GM18861 (cell line): ENCODE results near the gene RIMS4.

Source experiments
- ATAC-seq: cut with Tn5 transposase; IDR thresholded peaks from one replicate; pipeline ENCODE4 v1.9.1; 2021; ENCODE audit not compliant: unreplicated experiment

The RIMS4 gene

DNA sequence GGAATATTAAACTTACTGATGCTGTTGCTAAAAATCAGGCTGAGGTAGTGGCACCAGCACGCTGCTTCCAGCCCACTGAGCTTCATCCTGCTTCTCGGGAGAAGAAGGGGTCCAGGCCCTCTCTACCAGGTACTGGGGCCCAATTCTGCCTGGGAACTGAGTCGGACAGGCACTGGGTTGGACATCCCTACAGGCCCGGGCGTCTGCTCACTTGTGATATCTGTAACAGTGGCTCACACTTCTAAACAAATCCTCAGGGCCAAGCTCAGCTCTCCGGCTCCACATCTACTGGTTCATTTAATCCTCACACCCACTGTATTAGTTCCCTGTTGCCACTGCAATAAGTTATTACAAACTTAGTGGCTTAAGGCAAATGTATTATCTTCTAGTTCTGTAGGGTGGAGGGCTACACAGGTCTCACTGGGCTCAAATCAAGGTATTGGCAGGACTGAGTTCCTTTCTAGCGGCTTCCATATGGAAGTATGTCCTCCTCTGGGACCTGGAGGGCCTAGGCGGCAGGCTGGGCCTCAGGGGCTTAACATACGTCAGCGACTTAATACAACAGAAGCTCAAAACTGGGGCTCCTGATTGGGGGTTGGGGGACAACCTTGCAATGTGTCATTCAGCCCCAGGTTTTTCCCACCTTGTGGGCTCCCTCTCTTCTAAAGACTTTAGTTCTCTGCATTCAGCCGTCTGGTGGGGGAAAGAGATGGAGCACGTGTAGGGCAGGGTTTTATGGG, 66.3 kb downstream of the RIMS4 start:
- ATAC-seq, result no peak

DNA sequence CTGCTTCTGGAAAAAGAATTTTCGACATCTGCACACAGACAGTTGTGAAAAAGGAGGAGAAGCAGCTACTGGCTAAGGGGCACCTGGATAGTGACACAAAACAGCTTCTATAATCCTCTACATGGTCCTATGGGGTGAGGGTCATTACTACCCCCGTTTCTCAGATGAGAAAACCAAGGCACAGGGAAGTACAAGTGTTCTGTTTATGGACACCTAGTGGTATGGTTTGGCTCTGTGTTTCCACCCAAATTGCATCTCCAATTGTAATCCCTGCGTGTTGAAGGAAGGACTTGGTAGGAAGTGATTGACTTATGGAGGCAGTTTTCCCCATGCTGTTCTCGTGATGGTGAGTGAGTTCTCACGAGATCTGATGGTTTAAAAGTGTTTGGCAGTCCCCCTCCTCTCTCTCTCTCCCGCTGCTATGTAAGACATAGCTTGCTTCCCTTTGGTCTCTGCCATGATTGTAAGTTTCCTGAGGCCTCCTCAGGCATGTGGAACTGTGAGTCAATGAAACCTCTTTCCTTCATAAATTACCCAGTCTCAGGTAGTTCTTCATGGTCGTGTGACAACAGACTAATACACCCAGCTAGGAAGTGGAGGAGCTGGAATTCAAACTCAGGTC, 67.2 kb downstream of the RIMS4 start:
- ATAC-seq, result no peak

- no peak for ATAC-seq
Measured at GRCh38 chr20:44742304-44743079, 67.9 kb downstream of the RIMS4 start.

GRCh38 chr20:44739942-44740341, 70.4 kb downstream of the RIMS4 start:
- no peak for ATAC-seq

- no peak for ATAC-seq
Measured at GRCh38 chr20:44738813-44739477, 71.4 kb downstream of the RIMS4 start.

- no peak for ATAC-seq
Measured at GRCh38 chr20:44737116-44737515, 73.2 kb downstream of the RIMS4 start.

DNA sequence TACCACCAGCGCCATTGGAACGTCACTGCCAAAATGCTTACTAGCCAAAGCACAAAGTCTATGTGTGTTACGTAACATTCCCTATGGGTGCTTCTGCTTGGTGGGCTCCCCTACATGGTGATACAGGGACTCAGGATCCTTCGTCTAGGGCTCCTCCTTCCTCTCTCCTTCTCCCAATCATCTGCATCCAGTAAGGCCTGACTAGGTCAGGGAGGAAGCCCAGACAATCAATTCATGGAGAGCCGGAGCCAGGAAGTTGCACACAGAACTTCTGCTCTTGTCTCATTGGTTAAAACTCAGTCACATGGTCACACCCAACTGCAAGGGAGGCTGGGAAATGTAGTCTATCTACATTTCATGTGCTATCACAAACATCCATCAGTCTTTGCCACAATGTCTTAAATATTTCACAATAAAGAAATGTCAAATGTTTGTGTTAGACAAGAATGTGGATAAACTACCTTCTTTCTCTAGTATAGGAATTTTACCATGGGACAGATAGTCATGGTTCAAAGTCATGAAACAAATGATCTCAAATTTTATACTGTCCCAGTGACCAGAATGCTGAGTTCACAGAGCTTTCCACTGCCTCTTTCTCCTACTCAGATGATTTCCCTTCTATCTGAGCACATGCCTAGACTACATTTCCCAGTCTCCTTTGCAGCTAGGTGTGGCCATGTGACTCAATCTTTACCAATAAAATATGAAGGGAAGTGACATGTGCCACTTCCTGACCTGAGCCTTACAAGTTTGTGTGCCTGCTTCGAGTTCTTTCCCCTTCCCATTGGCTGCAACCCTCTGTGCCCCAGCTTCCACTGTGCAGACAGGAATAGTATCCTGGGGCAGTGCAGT, 74.0 kb downstream of the RIMS4 start:
- ATAC-seq, result no peak

GRCh38 chr20:44735816-44736169, 74.6 kb downstream of the RIMS4 start:
- no peak for ATAC-seq

GRCh38 chr20:44734938-44735337, 75.4 kb downstream of the RIMS4 start:
- no peak for ATAC-seq

GRCh38 chr20:44733341-44734069, 76.8 kb downstream of the RIMS4 start:
- no peak for ATAC-seq

DNA sequence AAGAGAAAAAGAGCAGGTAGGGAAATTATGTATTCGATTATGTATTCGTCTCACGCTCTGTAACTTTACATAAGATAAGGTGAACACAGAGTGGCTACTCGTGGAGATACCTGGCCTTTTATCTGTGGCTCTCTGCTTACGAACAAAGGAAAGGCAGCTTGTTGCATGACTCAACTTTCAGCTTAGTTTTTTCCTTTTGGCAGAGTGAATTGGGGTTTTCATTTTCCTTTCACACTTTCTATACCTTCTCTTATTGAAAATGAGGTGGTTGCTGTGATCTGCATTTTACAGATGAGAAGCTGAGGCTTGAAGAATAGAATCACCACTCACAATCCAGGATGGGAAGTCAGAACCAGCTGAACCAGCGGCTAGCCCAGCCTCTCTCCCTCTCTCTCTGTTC, 78.0 kb downstream of the RIMS4 start:
- no peak for ATAC-seq

DNA sequence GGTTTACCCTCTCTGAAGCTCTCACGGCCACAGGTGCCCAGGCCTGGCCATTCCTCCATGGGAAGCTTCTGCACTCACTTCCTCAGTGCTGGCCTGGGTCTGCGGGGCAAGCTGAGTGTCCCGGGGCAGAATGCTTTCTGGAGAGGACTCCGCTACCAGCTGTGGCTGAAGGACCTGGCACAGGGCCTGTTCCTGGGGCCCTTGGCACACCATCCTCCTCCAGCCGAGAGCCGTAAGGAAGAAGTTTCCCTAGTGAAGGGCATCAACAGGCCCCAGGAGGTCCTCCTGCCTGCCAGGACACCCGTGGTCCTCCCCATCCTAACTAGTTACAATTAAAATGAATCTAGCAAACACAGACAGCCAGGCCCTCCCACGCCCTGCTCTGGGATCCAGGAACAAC, 78.7 kb downstream of the RIMS4 start:
- ATAC-seq, result no peak

- ATAC-seq, result no peak
Measured at GRCh38 chr20:44730441-44730840, 79.9 kb downstream of the RIMS4 start.

DNA sequence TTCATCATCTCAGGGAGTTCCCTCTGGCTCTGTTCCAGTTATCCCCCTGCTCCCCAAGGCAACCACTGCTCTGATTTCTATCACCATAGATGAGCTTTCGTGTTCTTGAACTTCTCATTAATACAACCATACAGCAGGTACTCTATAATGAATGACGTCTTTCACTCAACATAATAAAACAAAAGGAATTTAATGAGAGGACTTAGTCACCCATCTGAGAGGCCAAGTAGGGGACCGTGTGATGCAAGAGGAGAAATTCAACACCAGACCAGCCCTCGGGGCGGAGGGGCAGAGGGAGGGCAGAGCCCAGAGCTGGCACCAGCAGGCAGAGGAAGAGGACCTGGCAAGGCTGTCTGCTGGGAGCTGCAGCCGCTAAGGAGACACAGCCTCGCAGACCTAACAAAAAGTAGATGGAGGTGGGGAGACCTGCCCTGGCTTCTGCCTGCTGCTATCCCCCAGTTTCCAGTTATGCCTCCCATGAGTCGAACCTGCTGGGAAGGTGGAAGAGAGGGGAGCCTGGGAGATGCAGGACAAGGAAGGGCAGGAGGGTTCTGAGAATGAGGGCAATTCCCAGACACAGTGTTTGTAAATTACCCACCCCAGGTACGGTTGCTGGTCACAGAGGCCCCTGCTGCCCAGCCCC, 81.4 kb downstream of the RIMS4 start:
- ATAC-seq, result no peak

DNA sequence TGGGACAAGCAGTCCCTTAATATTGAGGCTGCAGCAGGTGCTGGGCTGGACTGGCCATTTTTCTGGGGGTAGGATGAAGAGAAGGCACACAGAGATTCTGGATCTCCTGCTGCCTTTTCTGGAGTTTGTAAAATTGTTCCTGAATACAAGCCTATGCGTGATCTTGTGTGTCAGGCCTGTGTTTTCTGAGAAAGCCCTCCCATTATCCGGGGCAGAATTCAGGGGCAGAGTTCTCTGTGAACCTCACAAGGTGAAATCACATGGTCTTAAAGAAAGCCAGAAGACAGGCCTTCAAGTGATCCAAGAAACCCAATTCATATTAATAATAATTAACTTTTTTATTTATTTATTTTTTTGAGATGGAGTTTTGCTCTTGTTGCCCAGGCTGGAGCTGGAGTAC, 82.7 kb downstream of the RIMS4 start:
- ATAC-seq, result no peak

GRCh38 chr20:44727039-44727438, 83.3 kb downstream of the RIMS4 start:
- no peak for ATAC-seq

DNA sequence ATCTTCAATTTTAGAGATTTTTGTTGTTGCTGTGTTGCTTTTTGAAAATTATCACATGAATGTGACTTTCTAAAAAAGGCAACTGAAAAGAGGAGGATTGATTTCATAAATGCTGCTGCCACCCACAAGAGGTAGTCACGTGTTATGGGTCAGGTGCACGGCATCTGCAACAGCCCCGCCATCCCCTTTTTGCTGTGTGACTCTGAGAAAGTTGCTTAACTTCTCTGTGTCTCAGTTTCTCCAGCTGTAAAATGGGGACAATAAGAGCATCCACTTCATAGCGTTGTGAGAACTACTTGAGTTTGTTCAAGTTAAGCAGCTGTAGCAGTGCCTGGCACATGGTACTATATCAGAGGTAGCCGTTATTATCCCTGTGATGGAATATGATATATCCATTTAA, 84.5 kb downstream of the RIMS4 start:
- ATAC-seq, result no peak

GRCh38 chr20:44724423-44725091, 85.8 kb downstream of the RIMS4 start:
- no peak for ATAC-seq

DNA sequence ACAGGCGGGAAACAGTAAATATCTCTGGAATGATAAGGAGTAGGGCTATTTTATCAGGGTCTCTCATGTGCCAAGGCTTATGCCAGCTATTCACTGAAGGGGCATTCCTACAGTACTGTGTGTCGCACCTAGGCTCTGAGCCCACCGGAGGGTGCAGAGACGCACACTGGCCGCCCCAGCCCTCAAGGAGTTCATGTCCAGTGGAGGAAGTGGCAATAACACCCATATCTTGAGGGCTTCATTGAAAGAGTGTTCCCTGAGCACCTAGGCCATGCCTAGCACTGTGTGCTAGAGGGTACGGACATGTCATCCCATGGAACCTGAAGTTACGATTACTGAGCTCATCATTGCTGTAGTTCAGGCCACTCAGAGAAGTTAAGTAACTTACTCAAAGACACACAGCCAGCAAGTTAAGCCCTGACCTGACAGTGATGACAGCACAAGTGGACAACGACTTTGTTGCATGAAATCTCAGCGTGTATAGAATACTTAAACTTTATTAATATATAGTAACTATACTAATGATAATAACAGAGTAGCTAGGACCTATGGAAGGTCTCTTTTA, 86.5 kb downstream of the RIMS4 start:
- ATAC-seq, result no peak
